Osteocyte (in vitro differentiated cells): Measurements from ENCODE around the gene NLGN1. TPM values are rescaled to one million over a fixed set of nuclear protein-coding genes. Genes with fewer than 3 reads are reported as not detected.

Source experiments
- DNase-seq: peaks from one replicate; pipeline ENCODE4 v3.0.0; 2021; ENCODE audit warnings: mixed read lengths; ENCODE audit not compliant: unreplicated experiment; ENCODE audit errors: extremely low spot score
- H3K27ac Mint-ChIP-seq: one replicate; pipeline ENCODE4 v1.8.0; 2021; ENCODE audit warnings: mild to moderate bottlenecking, mixed read lengths; ENCODE audit not compliant: unreplicated experiment
- H3K27me3 Mint-ChIP-seq: one replicate; pipeline ENCODE4 v1.8.0; 2021; ENCODE audit warnings: mixed read lengths; ENCODE audit not compliant: unreplicated experiment
- H3K36me3 Mint-ChIP-seq: one replicate; pipeline ENCODE4 v1.8.0; 2021; ENCODE audit warnings: mixed read lengths; ENCODE audit not compliant: unreplicated experiment
- H3K4me1 Mint-ChIP-seq: one replicate; pipeline ENCODE4 v1.8.0; 2021; ENCODE audit warnings: mixed read lengths; ENCODE audit not compliant: unreplicated experiment
- H3K4me3 Mint-ChIP-seq: one replicate; pipeline ENCODE4 v1.8.0; 2021; ENCODE audit warnings: mild to moderate bottlenecking, moderate library complexity, mixed read lengths; ENCODE audit not compliant: unreplicated experiment
- H3K9me3 Mint-ChIP-seq: one replicate; pipeline ENCODE4 v1.8.0; 2021; ENCODE audit warnings: mixed read lengths; ENCODE audit not compliant: unreplicated experiment
- total RNA-seq: library from RNA; stranded (reverse); gene quantifications from 2 replicates; pipeline ENCODE4 v1.2.1, GENCODE V29; 2021
- TF ChIP-seq, protein P1 (sequence below): fragments of 200-600 bp; sonication (generic); IDR thresholded peaks from 2 replicates; pipeline ENCODE4 v1.5.0; 2021; ENCODE audit warnings: antibody characterized with exemption, mild to moderate bottlenecking, moderate library complexity

NLGN1 gene
- total RNA-seq, 1 donor from 2014 or later = 3.9 TPM

DNA sequence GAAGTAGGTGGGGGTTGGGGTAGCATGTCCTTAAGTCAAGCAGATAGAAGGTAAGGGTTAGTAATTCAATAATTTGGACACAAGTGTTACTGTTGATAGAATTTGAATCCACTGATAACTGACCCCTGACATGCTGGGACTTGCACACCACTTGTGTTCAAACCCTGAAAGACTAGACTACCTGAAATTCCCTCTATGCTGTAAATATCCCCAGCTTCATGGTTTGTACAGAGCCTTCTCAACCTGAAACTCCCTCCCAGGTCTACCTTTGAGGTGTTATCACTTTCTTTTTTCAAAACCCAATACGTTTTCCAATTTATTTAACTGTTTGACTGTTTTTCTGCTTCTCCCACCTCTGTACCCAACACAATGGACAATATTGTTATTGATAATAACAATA is 459.6 kb downstream of the NLGN1 start:
- no peak overlapping the region for H3K27ac Mint-ChIP-seq
- no peaks in the 10 kb centered on the region for H3K9me3 Mint-ChIP-seq
- no peaks in the 10 kb centered on the region for H3K36me3 Mint-ChIP-seq
- H3K4me1 Mint-ChIP-seq = peaks cover 2% of the 10 kb centered on the region
- H3K4me3 Mint-ChIP-seq = no peak overlapping the region
- DNase-seq = no peak
- TF ChIP-seq, protein P1, sequence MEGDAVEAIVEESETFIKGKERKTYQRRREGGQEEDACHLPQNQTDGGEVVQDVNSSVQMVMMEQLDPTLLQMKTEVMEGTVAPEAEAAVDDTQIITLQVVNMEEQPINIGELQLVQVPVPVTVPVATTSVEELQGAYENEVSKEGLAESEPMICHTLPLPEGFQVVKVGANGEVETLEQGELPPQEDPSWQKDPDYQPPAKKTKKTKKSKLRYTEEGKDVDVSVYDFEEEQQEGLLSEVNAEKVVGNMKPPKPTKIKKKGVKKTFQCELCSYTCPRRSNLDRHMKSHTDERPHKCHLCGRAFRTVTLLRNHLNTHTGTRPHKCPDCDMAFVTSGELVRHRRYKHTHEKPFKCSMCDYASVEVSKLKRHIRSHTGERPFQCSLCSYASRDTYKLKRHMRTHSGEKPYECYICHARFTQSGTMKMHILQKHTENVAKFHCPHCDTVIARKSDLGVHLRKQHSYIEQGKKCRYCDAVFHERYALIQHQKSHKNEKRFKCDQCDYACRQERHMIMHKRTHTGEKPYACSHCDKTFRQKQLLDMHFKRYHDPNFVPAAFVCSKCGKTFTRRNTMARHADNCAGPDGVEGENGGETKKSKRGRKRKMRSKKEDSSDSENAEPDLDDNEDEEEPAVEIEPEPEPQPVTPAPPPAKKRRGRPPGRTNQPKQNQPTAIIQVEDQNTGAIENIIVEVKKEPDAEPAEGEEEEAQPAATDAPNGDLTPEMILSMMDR = no peak
- H3K27me3 Mint-ChIP-seq = no peaks in the 10 kb centered on the region

DNA sequence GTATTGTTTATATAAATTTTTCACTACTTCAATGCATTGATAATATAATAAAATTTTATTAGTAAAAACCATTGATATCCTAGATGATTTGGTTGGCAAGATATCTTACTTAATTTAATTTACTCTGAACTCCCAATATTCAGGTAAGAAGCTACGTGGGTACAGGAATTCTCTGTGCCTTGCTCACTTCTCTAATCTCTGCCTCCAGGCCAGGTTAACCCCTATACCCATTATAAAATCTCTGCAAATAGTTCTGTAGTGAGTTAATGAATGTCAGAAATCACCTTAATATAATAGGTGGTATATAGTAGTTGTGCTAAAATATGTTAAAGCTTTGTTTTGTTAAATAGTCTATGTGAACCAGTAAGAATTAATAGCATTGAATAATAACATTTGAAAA is 465.2 kb downstream of the NLGN1 start:
- Mint-ChIP-seq H3K4me3 (no peak overlapping the region), H3K27ac (no peak overlapping the region), H3K4me1 (peaks cover 2% of the 10 kb centered on the region), H3K36me3 (no peaks in the 10 kb centered on the region), H3K27me3 (no peaks in the 10 kb centered on the region), H3K9me3 (no peaks in the 10 kb centered on the region)
- TF ChIP-seq, protein P1 = no peak
- DNase-seq = no peak

DNA sequence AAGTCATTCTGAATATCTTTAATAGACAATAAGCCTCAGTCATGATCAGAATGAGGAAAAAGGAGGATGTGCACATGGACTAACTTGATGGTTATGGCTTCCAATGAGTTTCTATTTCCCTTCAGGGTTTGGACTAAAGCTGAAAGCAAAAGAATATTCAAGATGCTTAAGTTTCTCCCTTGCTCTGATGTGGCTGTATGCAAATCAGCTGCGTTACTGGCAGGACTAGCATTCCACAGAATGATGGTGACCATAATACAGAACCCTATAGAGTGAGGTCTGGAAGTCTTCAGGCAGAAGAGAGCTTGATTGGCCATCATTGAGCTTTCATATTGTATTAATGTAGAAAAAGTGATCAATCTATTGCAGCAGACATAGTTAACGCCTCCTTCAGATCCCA is 466.0 kb downstream of the NLGN1 start:
- H3K9me3 Mint-ChIP-seq = no peaks in the 10 kb centered on the region
- peaks cover 2% of the 10 kb centered on the region for H3K4me1 Mint-ChIP-seq
- TF ChIP-seq, protein P1 = no peak
- no peak overlapping the region for H3K4me3 Mint-ChIP-seq
- no peak overlapping the region for H3K27ac Mint-ChIP-seq
- H3K36me3 Mint-ChIP-seq = no peaks in the 10 kb centered on the region
- H3K27me3 Mint-ChIP-seq = no peaks in the 10 kb centered on the region
- DNase-seq = no peak

DNA sequence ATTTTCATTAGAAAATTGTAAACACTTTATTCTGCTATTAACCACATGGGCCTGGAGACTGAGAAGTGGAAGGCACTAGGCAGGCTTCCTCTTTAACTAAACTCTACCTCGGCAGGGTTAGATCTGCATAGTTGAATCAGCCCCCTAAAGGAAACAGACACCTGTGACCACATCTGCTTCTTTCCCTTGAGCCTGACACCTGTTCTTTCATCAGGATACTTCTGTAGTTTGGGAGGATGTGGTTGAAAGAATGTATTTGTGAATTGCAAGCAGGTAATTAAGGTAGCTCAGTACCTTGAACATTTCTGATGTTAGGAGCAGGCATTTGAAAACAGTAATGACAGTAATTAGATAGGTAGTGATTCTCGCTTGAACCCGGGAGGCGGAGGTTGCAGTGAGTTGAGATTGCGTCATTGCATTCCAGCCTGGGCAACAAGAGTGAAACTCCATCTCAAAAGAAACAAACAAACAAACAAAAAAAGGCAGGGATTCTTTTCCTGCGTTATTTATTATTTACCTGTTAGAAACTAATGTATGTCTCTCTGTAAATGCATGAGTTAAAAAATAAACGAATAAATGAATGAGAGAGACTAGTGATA is 468.5 kb downstream of the NLGN1 start:
- no peaks in the 10 kb centered on the region for H3K36me3 Mint-ChIP-seq
- no peak overlapping the region for H3K27ac Mint-ChIP-seq
- H3K27me3 Mint-ChIP-seq = no peaks in the 10 kb centered on the region
- DNase-seq = no peak
- H3K9me3 Mint-ChIP-seq = no peaks in the 10 kb centered on the region
- no peak overlapping the region for H3K4me3 Mint-ChIP-seq
- H3K4me1 Mint-ChIP-seq = peaks cover 4% of the 10 kb centered on the region
- TF ChIP-seq, protein P1 = no peak

DNA sequence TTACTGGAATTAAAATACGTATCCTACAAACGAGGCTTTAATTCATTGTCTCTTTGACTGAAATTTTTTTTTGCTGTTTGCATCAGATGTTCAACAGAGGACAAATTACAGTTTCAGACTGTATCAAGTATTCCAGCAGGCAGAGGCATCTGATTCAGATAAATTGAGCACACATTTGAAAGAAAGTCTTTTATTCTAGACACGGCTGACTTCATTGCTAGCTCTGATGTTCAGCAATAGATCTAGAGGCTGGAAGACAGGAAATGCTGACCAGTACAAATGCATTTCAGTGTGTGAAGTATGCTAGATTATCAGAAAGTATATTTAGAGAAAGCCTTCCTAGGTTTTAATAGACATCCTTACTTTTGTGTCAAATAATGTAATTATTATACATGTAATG is 472.2 kb downstream of the NLGN1 start:
- TF ChIP-seq, protein P1 = no peak
- Mint-ChIP-seq H3K27me3 (no peaks in the 10 kb centered on the region), H3K4me3 (no peak overlapping the region), H3K27ac (no peak overlapping the region), H3K9me3 (peaks cover 5% of the 10 kb centered on the region), H3K4me1 (peaks cover 23% of the 10 kb centered on the region), H3K36me3 (no peaks in the 10 kb centered on the region)
- DNase-seq = no peak
